Panc1 (cell line): ENCODE results near the gene ZNF346. TPM values are rescaled to one million over a fixed set of nuclear protein-coding genes. Genes with fewer than 3 reads are reported as not detected.
"Not testable (repeated sequence)": the region's sequence is repeated elsewhere in the genome, so short reads cannot be mapped to it uniquely, and the experiment has no call there.

ENCODE experiments used
- ATAC-seq: fragments of 200-7000 bp; cut with Tn5 transposase; 2 replicates; pipeline ENCODE4 v1.9.1; 2020; ENCODE audit warnings: mild to moderate bottlenecking, moderate library complexity
- BruUV-seq: library from RNA; stranded (reverse); fragments of 400-500 nt; replicated peaks from 2 replicates; lab custom pipeline; 2021; lab: Mats Ljungman, UMichigan
- CTCF ChIA-PET: fragments of 300-600 bp; sonication (Branson Sonifier 250); formaldehyde crosslinking; loops from one replicate; lab custom pipeline; 2022; ENCODE audit warnings: antibody characterized with exemption; lab: Charles Lee
- POLR2A ChIA-PET: fragments of 300-600 bp; sonication (Branson Sonifier 250); formaldehyde crosslinking; loops from one replicate; lab custom pipeline; 2022; ENCODE audit warnings: antibody characterized with exemption; lab: Charles Lee
- DNase-seq: peaks from one replicate; pipeline ENCODE4 v3.0.0-alpha.2; 2010; ENCODE audit warnings: low read depth, low spot score
- H3K27ac ChIP-seq: 2 replicates; pipeline ENCODE4 v1.5.1; 2011; ENCODE audit warnings: mild to moderate bottlenecking, low read length, inconsistent platforms
- H3K27me3 ChIP-seq: fragments of 200-500 bp; sonication (Bioruptor generic); 2 replicates; pipeline ENCODE4 v1.6.0; 2014; ENCODE audit warnings: low read length, inconsistent platforms; ENCODE audit not compliant: control insufficient read depth, insufficient read depth
- H3K36me3 ChIP-seq: fragments of 200-500 bp; sonication (Bioruptor generic); 2 replicates; pipeline ENCODE4 v1.5.1; 2014; ENCODE audit warnings: inconsistent platforms, mild to moderate bottlenecking, low read length, moderate library complexity; ENCODE audit not compliant: control insufficient read depth, insufficient read depth
- H3K4me1 ChIP-seq: 2 replicates; pipeline ENCODE4 v1.5.1; 2011; ENCODE audit warnings: inconsistent platforms, mild to moderate bottlenecking, low read length, moderate library complexity; ENCODE audit not compliant: control insufficient read depth, insufficient read depth
- H3K4me3 ChIP-seq, 2 experiments: 2 replicates each; pipeline ENCODE4 v1.5.1; 2011 to 2012; ENCODE audit warnings: low read depth in 2 of 2, low read length in 2 of 2, mild to moderate bottlenecking in 2 of 2, inconsistent platforms in 1 of 2, moderate library complexity in 1 of 2
- H3K9me3 ChIP-seq: fragments of 200-500 bp; sonication (Bioruptor generic); 2 replicates; pipeline ENCODE4 v1.5.1; 2014; ENCODE audit warnings: low read depth, mild to moderate bottlenecking, inconsistent platforms, low read length, moderate library complexity; ENCODE audit not compliant: control insufficient read depth, insufficient read depth
- POLR2AphosphoS5 ChIP-seq: IDR thresholded peaks from 2 replicates; pipeline ENCODE4 v1.6.1; 2012; ENCODE audit warnings: mild to moderate bottlenecking, low read depth, low read length, moderate library complexity
- SIN3A ChIP-seq: IDR thresholded peaks from 2 replicates; pipeline ENCODE4 v1.6.1; 2012; ENCODE audit warnings: low read depth, mild to moderate bottlenecking, low read length, moderate library complexity, borderline replicate concordance; ENCODE audit not compliant: insufficient read depth
- TCF7L2 ChIP-seq: IDR thresholded peaks from 2 replicates; pipeline ENCODE4 v1.6.1; 2011; ENCODE audit warnings: mild to moderate bottlenecking, low read depth, low read length, inconsistent platforms
- in situ Hi-C: cut with HindIII; loops from 2 replicates; pipeline ENCODE4 v1.10.0; 2016; ENCODE audit warnings: low sequenced_read_pairs, low pct_unique_long_range_greater_than_20kb
- intact Hi-C: fragments of 100-400 bp; cut with micrococcal nuclease; formaldehyde crosslinking; loops from one replicate; pipeline ENCODE4 v1.10.0; 2022; ENCODE audit not compliant: unreplicated experiment
- total RNA-seq: library from RNA; stranded (reverse); gene quantifications from one replicate; pipeline ENCODE4 v1.2.1, GENCODE V29; 2021; ENCODE audit not compliant: unreplicated experiment
- TF ChIP-seq, protein P1 (sequence below): fragments of 450-650 bp; IDR thresholded peaks from 2 replicates; pipeline ENCODE4 v1.5.1; 2017; ENCODE audit warnings: mild to moderate bottlenecking
- TF ChIP-seq, protein P2 (sequence below), 2 experiments: IDR thresholded peaks; 2 replicates each; pipeline ENCODE4 v1.6.1; 2011 to 2012; ENCODE audit warnings: low read depth in 2 of 2, control low read depth in 1 of 2, low read length in 1 of 2, mild to moderate bottlenecking in 1 of 2, moderate library complexity in 1 of 2; ENCODE audit not compliant: insufficient read depth in 1 of 2

ZNF346 gene
- total RNA-seq, 1 experiment from 2014 or later, result 21.3 TPM

DNA sequence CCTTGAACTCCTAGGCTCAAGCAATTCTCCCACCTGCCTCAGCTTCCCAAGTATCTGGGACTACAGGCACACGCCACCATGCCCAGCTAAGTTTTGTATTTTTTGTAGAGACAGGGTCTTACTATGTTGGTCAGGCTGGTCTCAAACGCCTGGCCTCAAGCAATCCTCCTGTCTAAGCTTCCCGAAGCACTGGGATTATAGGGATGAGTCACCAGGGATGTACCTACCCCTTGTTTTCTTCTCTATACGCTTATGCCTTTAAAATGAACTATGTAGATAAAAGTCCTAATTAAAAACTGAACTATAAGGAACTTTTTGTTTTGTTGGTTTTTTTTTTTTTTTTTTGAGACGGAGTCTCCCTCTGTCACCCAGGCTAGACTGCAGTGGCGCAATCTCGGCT is 41.7 kb upstream of the ZNF346 start:
- no peak overlapping the region for H3K27ac ChIP-seq
- TF ChIP-seq SIN3A (no peak), POLR2AphosphoS5 (no peak), TCF7L2 (no peak)
- TF ChIP-seq, protein P1, sequence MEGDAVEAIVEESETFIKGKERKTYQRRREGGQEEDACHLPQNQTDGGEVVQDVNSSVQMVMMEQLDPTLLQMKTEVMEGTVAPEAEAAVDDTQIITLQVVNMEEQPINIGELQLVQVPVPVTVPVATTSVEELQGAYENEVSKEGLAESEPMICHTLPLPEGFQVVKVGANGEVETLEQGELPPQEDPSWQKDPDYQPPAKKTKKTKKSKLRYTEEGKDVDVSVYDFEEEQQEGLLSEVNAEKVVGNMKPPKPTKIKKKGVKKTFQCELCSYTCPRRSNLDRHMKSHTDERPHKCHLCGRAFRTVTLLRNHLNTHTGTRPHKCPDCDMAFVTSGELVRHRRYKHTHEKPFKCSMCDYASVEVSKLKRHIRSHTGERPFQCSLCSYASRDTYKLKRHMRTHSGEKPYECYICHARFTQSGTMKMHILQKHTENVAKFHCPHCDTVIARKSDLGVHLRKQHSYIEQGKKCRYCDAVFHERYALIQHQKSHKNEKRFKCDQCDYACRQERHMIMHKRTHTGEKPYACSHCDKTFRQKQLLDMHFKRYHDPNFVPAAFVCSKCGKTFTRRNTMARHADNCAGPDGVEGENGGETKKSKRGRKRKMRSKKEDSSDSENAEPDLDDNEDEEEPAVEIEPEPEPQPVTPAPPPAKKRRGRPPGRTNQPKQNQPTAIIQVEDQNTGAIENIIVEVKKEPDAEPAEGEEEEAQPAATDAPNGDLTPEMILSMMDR, result no peak
- TF ChIP-seq, protein P2, sequence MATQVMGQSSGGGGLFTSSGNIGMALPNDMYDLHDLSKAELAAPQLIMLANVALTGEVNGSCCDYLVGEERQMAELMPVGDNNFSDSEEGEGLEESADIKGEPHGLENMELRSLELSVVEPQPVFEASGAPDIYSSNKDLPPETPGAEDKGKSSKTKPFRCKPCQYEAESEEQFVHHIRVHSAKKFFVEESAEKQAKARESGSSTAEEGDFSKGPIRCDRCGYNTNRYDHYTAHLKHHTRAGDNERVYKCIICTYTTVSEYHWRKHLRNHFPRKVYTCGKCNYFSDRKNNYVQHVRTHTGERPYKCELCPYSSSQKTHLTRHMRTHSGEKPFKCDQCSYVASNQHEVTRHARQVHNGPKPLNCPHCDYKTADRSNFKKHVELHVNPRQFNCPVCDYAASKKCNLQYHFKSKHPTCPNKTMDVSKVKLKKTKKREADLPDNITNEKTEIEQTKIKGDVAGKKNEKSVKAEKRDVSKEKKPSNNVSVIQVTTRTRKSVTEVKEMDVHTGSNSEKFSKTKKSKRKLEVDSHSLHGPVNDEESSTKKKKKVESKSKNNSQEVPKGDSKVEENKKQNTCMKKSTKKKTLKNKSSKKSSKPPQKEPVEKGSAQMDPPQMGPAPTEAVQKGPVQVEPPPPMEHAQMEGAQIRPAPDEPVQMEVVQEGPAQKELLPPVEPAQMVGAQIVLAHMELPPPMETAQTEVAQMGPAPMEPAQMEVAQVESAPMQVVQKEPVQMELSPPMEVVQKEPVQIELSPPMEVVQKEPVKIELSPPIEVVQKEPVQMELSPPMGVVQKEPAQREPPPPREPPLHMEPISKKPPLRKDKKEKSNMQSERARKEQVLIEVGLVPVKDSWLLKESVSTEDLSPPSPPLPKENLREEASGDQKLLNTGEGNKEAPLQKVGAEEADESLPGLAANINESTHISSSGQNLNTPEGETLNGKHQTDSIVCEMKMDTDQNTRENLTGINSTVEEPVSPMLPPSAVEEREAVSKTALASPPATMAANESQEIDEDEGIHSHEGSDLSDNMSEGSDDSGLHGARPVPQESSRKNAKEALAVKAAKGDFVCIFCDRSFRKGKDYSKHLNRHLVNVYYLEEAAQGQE (IDR thresholded peaks at IDR 0.05; ENCODE audit: insufficient read depth in 1 of 2, low read depth in 2 of 2, low read length in 1 of 2), result no peak
- no peaks in the 10 kb centered on the region for H3K9me3 ChIP-seq
- no peaks in the 10 kb centered on the region for H3K27me3 ChIP-seq
- DNase-seq (no peak), ATAC-seq (no peak)
- no TSS peak for BruUV-seq
- POLR2A ChIA-PET, result no interaction called here
- no peaks in the 10 kb centered on the region for H3K4me1 ChIP-seq
- no peak overlapping the region for H3K4me3 ChIP-seq
- intact Hi-C loops (no loop called here), in situ Hi-C loops (no loop called here)
- peaks cover 2% of the 10 kb centered on the region; the same call in 1 of the 2 replicates for H3K36me3 ChIP-seq
- CTCF ChIA-PET, result no interaction called here

DNA sequence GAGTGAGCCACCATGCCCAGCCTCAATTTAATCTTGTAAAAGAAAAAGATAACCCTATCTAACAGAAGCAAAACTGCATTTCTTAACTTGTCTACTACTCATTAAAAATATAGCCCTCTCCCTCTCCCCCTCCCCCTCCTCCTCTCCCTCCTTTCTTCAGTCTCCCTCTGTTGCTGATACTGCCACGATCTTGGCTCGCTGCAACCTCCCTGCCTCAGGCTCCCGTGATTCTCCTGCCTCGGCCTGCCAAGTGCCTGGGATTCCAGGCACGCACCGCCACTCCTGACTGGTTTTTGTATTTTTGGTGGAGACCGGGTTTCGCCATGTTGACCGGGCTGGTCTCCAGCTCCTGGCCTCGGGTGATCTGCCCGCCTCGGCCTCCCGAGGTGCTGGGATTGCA is 39.4 kb upstream of the ZNF346 start:
- H3K27me3 ChIP-seq, CTCF ChIA-PET, BruUV-seq, POLR2A ChIA-PET, H3K4me3 ChIP-seq, H3K27ac ChIP-seq, H3K9me3 ChIP-seq, H3K36me3 ChIP-seq, DNase-seq, H3K4me1 ChIP-seq, ATAC-seq, intact Hi-C loops, in situ Hi-C loops: not testable (repeated sequence)

DNA sequence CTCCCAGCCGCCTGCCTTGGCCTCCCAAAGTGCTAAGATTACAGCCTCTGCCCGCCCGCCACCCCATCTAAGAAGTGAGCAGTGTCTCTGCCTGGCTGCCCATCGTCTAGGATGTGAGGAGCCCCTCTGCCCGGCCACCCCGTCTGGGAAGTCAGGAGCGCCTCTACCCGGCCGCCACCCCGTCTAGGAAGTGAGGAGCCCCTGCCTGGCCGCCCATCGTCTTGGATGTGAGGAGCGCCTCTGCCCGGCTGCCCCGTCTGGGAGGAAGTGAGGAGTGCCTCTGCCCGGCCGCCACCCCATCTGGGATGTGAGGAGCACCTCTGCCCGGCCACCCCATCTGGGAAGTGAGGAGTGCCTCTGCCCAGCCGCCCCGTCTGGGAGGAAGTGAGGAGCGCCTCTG is 38.9 kb upstream of the ZNF346 start:
- CTCF ChIA-PET, H3K27me3 ChIP-seq, H3K36me3 ChIP-seq, DNase-seq, in situ Hi-C loops, intact Hi-C loops, H3K9me3 ChIP-seq, ATAC-seq, BruUV-seq, H3K4me3 ChIP-seq, POLR2A ChIA-PET, H3K4me1 ChIP-seq, H3K27ac ChIP-seq: not testable (repeated sequence)

DNA sequence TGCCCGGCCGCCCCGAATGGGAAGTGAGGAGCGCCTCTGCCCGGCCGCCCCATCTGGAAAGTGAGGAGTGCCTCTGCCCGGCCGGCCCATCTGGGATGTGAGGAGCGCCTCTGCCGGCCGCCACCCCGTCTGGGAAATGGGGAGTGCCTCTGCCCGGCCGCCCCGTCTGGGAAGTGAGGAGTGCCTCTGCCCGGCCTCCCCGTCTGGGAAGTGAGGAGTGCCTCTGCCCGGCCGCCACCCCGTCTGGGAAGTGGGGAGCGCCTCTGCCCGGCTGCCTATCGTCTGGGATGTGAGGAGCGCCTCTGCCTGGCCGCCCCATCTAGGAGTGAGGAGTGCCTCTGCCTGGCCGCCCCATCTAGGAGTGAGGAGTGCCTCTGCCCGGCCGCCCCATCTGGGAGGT is 38.3 kb upstream of the ZNF346 start:
- DNase-seq, BruUV-seq, H3K36me3 ChIP-seq, CTCF ChIA-PET, ATAC-seq, intact Hi-C loops, POLR2A ChIA-PET, H3K4me3 ChIP-seq, H3K27ac ChIP-seq, in situ Hi-C loops, H3K27me3 ChIP-seq, H3K9me3 ChIP-seq, H3K4me1 ChIP-seq: not testable (repeated sequence)
